ENCODE results near the gene EFCC1.
"Not testable (repeated sequence)": the region's sequence is repeated elsewhere in the genome, so short reads cannot be mapped to it uniquely, and the experiment has no call there.

The EFCC1 gene

DNA sequence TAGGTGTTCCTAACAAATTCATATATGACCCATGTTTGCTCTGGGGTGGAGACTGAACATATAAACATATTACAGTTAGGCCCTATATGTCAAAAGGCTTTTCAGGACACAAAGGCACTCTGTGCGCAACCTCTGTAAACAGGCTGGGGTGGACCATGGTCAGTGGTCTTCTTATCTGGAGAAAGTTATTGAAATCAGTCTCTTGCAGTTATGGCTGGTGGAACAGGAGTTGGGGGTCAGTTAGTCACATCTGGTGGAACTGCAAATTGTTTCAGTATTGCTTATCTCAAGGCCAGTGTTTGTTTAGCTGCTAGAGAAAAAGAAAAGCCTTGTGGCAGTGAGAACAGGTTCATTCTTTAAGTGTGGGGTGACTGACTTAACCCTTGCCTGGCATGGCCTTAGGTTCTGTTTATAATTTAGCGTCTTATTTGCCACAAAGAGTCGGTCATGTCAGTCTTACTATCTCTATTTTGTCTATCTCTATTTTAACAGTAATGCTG, 53.6 kb downstream of the EFCC1 start:
- DNase-seq (ENCODE audit: low read depth in 2 of 2) = no peak

DNA sequence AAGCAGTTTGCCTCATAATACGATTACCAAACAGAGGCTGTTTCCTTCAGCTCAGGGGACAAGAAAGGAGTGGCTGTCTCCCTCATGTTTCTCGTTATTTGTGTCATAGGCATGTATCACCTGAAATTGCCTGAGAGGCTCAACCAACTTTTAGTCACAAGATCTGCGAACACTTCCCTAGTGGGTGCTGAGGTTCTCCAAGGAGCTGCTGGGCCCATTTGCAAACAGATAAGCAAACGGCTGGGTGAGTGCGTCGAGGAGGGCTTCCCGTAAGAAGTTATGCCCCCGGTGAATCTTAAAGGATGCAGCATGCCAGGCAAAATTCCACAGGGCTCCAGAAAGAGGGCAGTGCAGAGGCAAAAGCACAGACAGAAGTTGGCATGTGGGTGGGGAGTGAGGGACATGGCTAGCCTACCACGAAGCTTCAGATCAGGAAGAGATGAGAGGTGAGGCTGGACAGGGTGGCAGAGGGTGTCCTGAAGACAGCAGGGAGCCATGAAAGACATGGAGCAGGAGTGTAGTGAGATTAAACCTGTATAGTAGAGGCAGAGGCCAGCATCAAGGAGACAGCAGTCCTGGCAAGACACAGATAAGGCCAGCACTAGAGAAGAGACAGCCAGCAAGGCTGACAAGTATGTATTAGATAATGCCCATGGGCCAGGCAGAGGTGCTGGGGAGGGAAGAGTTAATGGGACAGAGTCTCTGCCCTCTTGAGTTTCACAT, 55.5 kb downstream of the EFCC1 start:
- DNase-seq (ENCODE audit: low read depth in 2 of 2) = no peak

GRCh38 chr3:129057249-129057648, 56.1 kb downstream of the EFCC1 start:
- DNase-seq (ENCODE audit: low read depth in 2 of 2) = no peak

- no peak for DNase-seq (ENCODE audit: low read depth in 2 of 2)
Observed at GRCh38 chr3:129058441-129059200, 57.5 kb downstream of the EFCC1 start.

GRCh38 chr3:129059311-129059958, 58.3 kb downstream of the EFCC1 start:
- no peak for DNase-seq (ENCODE audit: low read depth in 2 of 2)

DNA sequence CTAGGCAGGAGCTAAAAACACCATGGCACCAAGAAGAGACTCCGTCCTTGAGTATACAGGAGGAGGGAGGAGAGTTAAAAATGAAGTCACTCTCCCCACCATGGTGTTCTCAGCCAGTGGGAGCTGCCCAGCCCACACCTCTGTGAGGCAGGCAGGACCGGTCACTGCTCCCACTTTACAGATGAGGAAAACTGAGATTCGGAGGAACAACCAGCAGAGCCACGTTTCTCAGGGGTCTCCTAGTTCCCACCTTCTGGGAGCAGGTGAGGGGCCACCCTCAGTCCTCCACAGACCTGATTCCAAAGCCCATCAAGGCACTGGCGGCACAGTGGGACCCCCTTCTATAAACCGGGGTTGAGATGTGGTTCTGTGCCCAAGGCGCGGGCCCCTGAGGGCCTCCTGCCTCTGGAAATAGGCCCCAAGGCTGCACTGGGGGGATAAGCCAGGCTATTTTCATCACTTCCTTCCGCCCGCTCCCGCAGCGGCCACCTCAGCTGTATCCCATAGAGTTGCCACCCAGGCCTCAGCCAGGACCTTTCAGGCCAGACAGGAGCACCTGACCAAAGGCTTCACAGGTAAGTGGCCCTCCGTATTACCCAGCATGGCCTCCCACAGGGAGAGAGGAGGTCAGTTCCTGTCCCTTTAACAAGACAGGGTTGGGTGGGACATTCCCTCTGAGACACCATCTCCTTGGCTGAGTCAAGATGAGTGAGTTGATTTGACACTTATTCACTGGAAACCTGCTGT, 59.3 kb downstream of the EFCC1 start, which contains the start of gene GP9:
GP9 (plus strand) TSS at position 504 of the 747 bp plus-strand sequence. CDS start 961 bp downstream, outside the sequence.
- no peak for DNase-seq (ENCODE audit: low read depth in 2 of 2)

GRCh38 chr3:129061023-129061887, 60.2 kb downstream of the EFCC1 start:
- DNase-seq (ENCODE audit: low read depth in 2 of 2) = no peak

GRCh38 chr3:129061888-129062834, 61.1 kb downstream of the EFCC1 start:
- DNase-seq (ENCODE audit: low read depth in 2 of 2) = no peak

- DNase-seq (ENCODE audit: low read depth in 2 of 2) = no peak
Observed at GRCh38 chr3:129063091-129063640, 62.1 kb downstream of the EFCC1 start.

- no peak for DNase-seq (ENCODE audit: low read depth in 2 of 2)
Observed at GRCh38 chr3:129063841-129064482, 62.9 kb downstream of the EFCC1 start.

DNA sequence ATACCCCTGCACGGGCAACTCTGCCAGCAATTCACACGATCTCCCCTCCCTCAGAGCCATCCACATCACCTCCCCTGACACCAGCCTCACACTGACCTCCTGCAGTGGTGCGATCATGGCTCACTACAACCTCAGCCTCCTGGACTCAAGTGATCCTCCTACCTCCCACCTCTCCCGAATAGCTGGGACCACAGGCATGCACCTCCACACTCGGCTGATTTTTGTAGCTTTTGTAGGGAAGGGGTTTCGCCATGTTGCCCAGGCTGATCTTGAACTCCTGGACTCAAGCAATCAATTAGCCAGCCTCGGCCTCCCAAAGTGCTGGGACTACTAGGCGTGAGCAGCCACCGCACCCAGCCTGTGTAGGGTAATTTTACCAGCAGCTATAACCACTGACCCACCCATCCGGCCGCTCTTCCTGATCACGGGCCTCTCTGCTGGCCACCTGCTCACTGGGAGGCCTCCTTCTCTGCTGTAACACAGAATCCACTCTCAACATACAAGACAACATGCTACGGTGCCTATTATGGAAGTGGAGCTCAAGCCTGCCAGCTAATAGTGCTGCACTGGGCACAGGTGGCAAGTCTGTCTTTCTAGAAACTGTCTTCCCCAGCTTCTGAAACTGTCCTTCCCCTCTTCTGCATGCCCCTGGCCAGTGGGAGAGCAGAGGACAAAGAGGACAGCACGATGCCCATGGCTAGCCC, 64.1 kb downstream of the EFCC1 start:
- DNase-seq (ENCODE audit: low read depth in 2 of 2) = no peak

- no peak for DNase-seq (ENCODE audit: low read depth in 2 of 2)
Observed at GRCh38 chr3:129065720-129066073, 64.6 kb downstream of the EFCC1 start.

DNA sequence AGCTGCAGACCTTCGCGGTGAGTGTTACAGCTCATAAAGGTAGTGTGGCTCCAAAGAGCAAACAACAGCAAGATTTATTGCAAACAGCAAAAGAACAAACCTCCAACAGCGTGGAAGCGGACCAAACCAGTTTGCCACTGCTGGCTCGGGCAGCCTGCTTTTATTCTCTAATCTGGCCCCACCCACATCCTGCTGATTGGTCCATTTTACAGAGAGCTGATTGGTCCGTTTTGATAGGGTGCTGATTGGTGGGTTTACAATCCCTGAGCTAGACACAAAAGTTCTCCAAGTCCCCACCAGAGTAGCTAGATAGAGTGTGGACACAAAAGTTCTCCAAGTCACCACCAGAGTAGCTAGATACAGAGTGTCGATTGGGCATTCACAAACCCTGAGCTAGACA, 66.6 kb downstream of the EFCC1 start:
- not testable (repeated sequence) for DNase-seq (ENCODE audit: low read depth in 2 of 2)

DNA sequence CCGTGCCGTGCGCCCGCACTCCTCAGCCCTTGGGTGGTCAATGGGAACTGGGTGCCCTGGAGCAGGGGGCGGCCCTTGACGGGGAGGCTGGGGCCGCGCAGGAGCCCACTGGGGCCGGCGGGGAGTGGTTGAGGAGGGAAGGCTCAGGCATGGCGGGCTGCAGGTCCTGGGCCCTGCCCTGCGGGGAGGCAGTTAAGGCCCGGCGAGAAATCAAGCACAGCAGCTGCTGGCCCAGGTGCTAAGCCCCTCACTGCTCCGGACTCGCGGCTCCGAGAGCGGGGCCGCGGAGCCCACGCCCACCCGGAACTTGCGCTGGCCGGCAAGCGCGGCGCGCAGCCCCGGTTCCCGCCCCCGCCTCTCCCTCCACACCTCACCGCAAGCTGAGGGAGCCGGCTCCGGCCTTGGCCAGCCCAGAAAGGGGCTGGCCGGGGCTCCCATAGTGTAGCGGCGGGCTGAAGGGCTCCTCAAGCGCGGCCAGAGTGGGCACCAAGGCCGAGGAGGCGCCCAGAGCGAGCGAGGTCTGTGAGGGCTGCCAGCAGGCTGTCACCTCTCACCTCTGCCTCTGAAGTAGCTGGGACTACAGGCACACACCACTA, 67.3 kb downstream of the EFCC1 start:
- DNase-seq (ENCODE audit: low read depth in 2 of 2) = no peak

GRCh38 chr3:129069313-129070085, 68.4 kb downstream of the EFCC1 start:
- DNase-seq (ENCODE audit: low read depth in 2 of 2) = not testable (repeated sequence)

- DNase-seq (ENCODE audit: low read depth in 2 of 2) = no peak
Observed at GRCh38 chr3:129070086-129070885, 69.2 kb downstream of the EFCC1 start.

All from stimulated activated CD8-positive, alpha-beta memory T cell treated with anti-CD3 and anti-CD28 coated beads, Interleukin-7, amount 100 ng/mL, for 4 hours (primary cell).